Hepatocyte (in vitro differentiated cells): ENCODE measurements around the gene TEKT2.

Experiments used
- EZH2phosphoT487 ChIP-seq: fragments of 200-600 bp; sonication (generic); IDR thresholded peaks from one replicate; pipeline ENCODE4 v1.6.1; 2018; ENCODE audit warnings: antibody characterized with exemption, mild to moderate bottlenecking, low read depth, moderate library complexity; ENCODE audit not compliant: unreplicated experiment, severe bottlenecking
- TF ChIP-seq, protein P1 (sequence below): fragments of 200-600 bp; sonication (generic); IDR thresholded peaks from 2 replicates; pipeline ENCODE4 v1.5.1; 2016; ENCODE audit warnings: antibody characterized with exemption, mild to moderate bottlenecking; ENCODE audit not compliant: poor library complexity

DNA sequence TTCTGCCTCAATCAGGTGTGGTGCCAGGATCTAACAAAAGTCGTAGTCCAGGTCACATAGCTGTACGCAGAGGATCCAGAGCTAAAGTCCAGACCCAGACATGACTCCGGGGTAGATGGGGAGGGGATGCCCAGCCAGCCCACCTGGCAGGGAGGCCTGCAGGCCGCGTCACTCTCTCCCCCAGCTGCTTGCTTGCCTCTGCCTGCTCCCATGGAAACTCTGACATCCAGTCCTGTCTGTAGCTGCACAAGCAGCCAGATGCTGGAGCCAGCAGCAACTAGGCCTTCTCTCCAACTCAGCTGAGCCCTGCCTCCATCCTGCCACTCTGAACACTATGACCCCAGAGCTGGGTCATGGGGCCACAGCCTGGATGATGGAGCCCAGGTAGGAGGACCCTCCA lies 33.0 kb downstream of the TEKT2 start:
- TF ChIP-seq, protein P1, sequence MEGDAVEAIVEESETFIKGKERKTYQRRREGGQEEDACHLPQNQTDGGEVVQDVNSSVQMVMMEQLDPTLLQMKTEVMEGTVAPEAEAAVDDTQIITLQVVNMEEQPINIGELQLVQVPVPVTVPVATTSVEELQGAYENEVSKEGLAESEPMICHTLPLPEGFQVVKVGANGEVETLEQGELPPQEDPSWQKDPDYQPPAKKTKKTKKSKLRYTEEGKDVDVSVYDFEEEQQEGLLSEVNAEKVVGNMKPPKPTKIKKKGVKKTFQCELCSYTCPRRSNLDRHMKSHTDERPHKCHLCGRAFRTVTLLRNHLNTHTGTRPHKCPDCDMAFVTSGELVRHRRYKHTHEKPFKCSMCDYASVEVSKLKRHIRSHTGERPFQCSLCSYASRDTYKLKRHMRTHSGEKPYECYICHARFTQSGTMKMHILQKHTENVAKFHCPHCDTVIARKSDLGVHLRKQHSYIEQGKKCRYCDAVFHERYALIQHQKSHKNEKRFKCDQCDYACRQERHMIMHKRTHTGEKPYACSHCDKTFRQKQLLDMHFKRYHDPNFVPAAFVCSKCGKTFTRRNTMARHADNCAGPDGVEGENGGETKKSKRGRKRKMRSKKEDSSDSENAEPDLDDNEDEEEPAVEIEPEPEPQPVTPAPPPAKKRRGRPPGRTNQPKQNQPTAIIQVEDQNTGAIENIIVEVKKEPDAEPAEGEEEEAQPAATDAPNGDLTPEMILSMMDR: no peak
- TF ChIP-seq EZH2phosphoT487: no peak
